Left ventricle myocardium inferior (tissue), 1 donor: ENCODE measurements around the gene REEP2. TPM values are rescaled to one million over a fixed set of nuclear protein-coding genes. Genes with fewer than 3 reads are reported as not detected.
A peak's percentile ranks its signal among the peaks of the same experiment; 100 is the strongest.

Experiments
- DNase-seq: peaks from one replicate; pipeline ENCODE4 v3.0.0-alpha.2; 2020
- H3K27ac ChIP-seq: fragments of 200-600 bp; replicated peaks from 2 replicates; pipeline ENCODE4 v1.8.0; 2021
- H3K27me3 ChIP-seq: fragments of 200-600 bp; 2 replicates; pipeline ENCODE4 v1.8.0; 2021; ENCODE audit warnings: low read depth
- H3K36me3 ChIP-seq: fragments of 200-600 bp; 2 replicates; pipeline ENCODE4 v1.8.0; 2021
- H3K4me1 ChIP-seq: fragments of 200-600 bp; 2 replicates; pipeline ENCODE4 v1.8.0; 2021
- H3K4me3 ChIP-seq: fragments of 200-600 bp; 2 replicates; pipeline ENCODE4 v1.8.0; 2021; ENCODE audit warnings: mild to moderate bottlenecking, moderate library complexity
- H3K9me3 ChIP-seq: fragments of 200-600 bp; replicated peaks from 2 replicates; pipeline ENCODE4 v1.8.0; 2021
- intact Hi-C: fragments of 100-400 bp; cut with micrococcal nuclease; formaldehyde crosslinking; loops from one replicate; pipeline ENCODE4 v1.11.0; 2022
- total RNA-seq: library from RNA; stranded (reverse); fragmentation: NEBNext Ultra II Directional; extraction: Animal tissue kit (Norgen Biotek cat#: 25700); gene quantifications from one replicate; pipeline ENCODE4 v1.2.1, GENCODE V29; 2021
- TF ChIP-seq, protein P1 (sequence below): fragments of 200-600 bp; IDR thresholded peaks from 2 replicates; pipeline ENCODE4 v1.8.0; 2021; ENCODE audit warnings: antibody characterized with exemption, mild to moderate bottlenecking, borderline replicate concordance
- donor health status: DM: no; HTN: yes; CAD: no; lungs with severe emphysema.

REEP2 gene
- total RNA-seq, 1 donor from 2014 or later, result 6.6 TPM

DNA sequence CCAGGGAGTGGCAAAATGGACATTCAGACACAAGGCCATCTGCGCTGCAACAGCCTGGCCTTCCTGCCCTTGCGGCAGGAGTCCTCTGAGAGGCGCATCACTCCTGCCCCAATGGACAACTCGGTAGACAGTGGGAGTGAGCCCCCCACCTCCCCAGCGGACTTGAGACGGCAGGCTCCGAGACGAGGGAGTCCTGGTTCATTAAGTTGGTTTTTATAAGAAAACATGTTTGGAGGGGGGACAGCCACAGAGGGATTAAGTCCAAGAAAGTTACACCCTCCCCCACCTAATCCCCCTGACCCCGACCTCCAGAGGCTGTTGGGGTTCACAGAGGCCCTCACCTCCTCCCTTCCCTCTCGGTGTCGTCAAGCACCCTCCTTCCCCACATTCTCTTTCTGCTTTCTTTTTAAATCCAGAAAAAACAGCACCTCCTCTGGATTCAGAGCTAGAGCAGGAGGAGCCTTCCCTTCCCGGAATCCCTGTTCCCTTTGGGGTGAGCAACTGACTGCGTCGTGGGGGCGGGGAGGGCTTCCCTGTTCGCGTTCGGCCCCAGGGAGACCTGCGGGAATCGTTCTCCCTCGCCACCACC lies 24.7 kb downstream of the REEP2 start:
- Histone ChIP-seq H3K27ac (peak overlapping the region; percentile 99), H3K36me3 (no peaks in the 10 kb centered on the region), H3K9me3 (no peaks in the 10 kb centered on the region), H3K4me3 (peak overlapping the region; percentile 91), H3K4me1 (peaks cover 79% of the 10 kb centered on the region), H3K27me3 (no peaks in the 10 kb centered on the region)
- DNase-seq, result no peak
- intact Hi-C loops, result no loop called here
- TF ChIP-seq, protein P1, sequence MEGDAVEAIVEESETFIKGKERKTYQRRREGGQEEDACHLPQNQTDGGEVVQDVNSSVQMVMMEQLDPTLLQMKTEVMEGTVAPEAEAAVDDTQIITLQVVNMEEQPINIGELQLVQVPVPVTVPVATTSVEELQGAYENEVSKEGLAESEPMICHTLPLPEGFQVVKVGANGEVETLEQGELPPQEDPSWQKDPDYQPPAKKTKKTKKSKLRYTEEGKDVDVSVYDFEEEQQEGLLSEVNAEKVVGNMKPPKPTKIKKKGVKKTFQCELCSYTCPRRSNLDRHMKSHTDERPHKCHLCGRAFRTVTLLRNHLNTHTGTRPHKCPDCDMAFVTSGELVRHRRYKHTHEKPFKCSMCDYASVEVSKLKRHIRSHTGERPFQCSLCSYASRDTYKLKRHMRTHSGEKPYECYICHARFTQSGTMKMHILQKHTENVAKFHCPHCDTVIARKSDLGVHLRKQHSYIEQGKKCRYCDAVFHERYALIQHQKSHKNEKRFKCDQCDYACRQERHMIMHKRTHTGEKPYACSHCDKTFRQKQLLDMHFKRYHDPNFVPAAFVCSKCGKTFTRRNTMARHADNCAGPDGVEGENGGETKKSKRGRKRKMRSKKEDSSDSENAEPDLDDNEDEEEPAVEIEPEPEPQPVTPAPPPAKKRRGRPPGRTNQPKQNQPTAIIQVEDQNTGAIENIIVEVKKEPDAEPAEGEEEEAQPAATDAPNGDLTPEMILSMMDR, result no peak

DNA sequence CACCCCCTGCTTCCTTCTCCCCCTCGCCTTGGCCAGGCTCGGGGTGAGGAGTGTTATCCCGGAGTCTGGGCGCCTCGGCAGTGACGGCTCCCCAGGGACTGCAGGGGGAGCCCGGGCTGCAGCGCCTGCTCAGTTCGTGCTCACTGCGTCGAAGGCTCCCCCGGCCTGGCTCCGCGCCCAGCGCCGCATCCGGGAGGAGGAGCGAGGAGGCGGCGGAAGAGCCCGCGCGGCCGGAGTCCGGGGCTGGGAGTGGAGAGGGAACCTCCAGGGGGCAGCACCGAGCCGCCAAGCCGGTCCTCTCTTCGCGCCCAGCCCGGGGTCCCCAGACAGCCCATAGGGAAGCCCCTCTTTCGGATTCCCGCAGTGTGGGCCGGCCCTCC lies 25.1 kb downstream of the REEP2 start:
- Histone ChIP-seq H3K4me3 (peak overlapping the region; percentile 91), H3K27me3 (no peaks in the 10 kb centered on the region), H3K36me3 (no peaks in the 10 kb centered on the region), H3K27ac (peak overlapping the region; percentile 99), H3K9me3 (no peaks in the 10 kb centered on the region), H3K4me1 (peaks cover 74% of the 10 kb centered on the region)
- intact Hi-C loops, result no loop called here
- TF ChIP-seq, protein P1, result peak; percentile 94
- peak; percentile 95 for DNase-seq

- Histone ChIP-seq H3K4me3 (peak overlapping the region; percentile 91), H3K27me3 (no peaks in the 10 kb centered on the region), H3K4me1 (peaks cover 68% of the 10 kb centered on the region), H3K36me3 (no peaks in the 10 kb centered on the region), H3K27ac (peak overlapping the region; percentile 99), H3K9me3 (no peaks in the 10 kb centered on the region)
- peak; percentile 94 for DNase-seq
- intact Hi-C loops, result no loop called here
- TF ChIP-seq, protein P1, result peak; percentile 55
Measured at GRCh38 chr5:138464388-138465260, 25.8 kb downstream of the REEP2 start.

GRCh38 chr5:138465261-138466124 lies 26.6 kb downstream of the REEP2 start, which contains the start of gene EGR1:
TSS of gene EGR1 (plus strand) at chr5:138465479. CDS start at chr5:138465762, 283 bp downstream.
- intact Hi-C loops, result no loop called here

More at GRCh38 chr5:138465261-138466124, 26.6 kb downstream of the REEP2 start, which contains the start of gene EGR1:
- peak within 1 kb of the TSS; percentile 91 for H3K4me3 ChIP-seq
- TF ChIP-seq, protein P1, result no peak
- H3K27ac ChIP-seq, result peak within 1 kb of the TSS; percentile 99
- H3K9me3 ChIP-seq, result no peaks in the 10 kb centered on the region
- peak; percentile 94 for DNase-seq
- H3K4me1 ChIP-seq, result peaks cover 59% of the 10 kb centered on the region
- no peaks in the 10 kb centered on the region for H3K36me3 ChIP-seq
- no peaks in the 10 kb centered on the region for H3K27me3 ChIP-seq
